Activated CD4-positive, CD25-positive, alpha-beta regulatory T cell treated with anti-CD3 and anti-CD28 coated beads, Interleukin-2, amount 50 U/mL, for 72 hours (primary cell): ENCODE results near the gene PRPF38A.

Source experiments
- DNase-seq: peaks from one replicate; pipeline ENCODE4 v3.0.0; 2021

Gene PRPF38A

DNA sequence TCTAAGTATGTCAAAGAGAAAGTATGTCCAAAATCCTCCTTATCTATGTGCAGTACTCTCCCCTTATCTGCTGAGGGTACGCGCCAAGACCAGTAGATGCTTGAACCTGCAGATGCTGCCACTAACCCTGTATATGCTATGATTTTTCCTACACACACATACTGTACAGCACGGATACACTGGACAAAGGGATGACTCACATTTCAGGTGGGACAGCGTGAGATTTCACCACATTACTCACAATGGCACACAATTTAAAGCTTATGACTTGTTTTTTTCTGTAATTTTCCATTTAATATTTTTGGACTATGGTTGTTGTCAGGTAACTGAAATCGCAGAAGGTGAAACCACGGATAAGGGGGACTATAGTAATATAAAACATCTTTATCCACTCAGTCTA is 4.3 kb upstream of the PRPF38A start:
- DNase-seq = no peak

- no peak for DNase-seq
Observed at GRCh38 chr1:52402860-52403240, 1.6 kb upstream of the PRPF38A start.

DNA sequence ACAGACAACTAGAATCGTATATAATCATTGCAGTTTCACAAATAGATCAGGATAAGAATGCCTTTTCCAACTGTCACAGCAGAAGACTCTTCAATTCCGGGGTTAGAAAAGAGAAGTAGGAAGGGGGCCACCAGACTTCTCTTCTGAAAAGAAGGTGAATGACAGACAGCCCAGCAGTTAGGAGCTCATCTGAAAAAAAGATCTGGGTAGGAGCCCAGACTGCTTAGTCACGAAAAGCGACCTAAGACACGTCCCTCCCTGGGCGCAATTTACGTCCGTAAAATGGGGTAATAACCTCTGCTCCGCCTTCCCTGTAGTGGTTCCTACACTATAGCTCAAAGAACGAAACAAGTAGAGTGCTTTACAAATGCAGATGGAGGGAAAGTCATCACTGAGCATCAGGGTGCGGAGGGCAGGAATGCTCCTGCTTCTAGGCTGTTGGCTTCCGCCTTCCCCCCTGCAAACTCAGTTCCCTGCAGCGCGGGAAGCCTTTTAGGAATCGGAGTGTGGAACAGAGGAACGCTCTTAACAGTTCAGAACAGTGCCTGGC is 761 bp upstream of the PRPF38A start:
- no peak for DNase-seq

- DNase-seq = no peak
Observed at GRCh38 chr1:52404975-52405338, 555 bp downstream of the PRPF38A start.

GRCh38 chr1:52413410-52413989 is 9.1 kb downstream of the PRPF38A start:
- DNase-seq = no peak

DNA sequence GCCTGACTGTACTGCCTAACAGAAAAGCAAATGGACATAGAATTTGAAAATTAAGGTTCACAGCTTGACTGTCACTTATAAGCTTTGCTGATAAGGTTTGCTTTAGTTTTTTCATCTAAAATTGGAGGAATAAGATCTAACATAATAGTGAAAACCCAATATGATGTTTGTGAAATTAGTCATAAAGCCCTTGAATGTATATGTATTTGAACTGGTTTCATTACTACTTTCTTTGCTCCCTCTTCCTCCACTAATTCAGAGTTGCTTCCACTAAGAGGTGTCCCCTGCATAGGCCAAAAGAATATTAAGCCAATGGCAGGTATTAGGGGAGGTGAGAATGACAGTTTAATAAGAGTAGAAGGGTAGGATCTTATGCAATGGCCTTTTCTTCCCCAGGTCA is 10.5 kb downstream of the PRPF38A start:
- no peak for DNase-seq

DNA sequence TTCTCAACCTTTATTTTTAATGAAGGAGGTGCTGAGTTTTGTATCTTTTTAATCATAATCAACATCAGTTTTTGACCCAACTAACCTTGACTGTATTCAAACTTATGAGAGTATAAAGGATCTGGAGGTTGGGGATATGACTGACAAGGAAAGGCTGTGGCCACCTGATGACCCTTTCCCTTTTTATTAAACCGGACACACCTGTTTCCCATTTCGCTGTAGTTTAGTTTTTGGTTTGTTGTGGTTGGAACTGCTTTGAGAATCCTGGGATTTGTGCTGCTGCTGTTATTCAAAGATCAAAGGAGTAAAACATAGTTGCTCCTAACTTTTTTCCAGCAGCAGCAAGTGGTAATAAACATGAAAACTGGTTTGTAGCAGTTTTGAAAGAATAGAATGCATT is 12.4 kb downstream of the PRPF38A start:
- no peak for DNase-seq

GRCh38 chr1:52420713-52421112 is 16.3 kb downstream of the PRPF38A start:
- no peak for DNase-seq

DNA sequence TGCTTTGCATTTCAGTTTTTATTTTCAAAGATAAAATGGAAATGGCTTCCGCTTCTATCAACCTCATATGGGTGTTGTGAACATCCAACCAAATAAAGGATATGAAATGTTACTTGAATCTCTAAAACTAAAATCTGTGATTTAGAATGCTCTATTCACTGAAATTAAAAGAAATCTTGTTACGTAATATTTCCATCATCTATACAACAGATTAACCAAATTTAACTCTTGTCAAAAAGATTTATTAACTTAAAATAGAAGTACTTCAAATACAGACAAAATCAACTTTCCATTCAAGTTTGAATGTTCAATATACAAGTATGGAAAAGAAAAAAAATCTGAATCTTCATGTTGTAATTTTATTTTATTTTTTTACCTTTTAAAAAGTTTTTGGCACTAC is 18.7 kb downstream of the PRPF38A start:
- no peak for DNase-seq

DNA sequence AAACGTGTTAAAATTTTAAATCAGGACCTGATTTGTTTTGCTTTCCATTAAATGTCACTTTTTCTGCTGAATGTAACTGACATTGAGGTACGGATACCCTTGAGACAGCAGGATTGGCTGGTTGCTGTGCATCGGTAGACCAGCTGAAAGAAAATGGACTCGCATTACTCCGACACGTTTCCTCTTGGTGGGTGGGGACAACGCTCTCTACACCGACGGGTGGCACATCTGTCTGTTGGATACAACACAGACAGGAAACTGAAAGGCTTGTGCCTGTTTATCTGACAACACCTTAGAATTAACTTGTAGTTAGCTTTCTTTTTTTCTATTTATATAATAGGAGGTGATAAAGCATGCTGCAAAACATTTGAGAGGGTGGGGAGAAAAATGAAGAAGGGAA is 19.4 kb downstream of the PRPF38A start:
- peak; percentile 48 for DNase-seq

- no peak for DNase-seq
Observed at GRCh38 chr1:52424231-52424636, 19.8 kb downstream of the PRPF38A start.

DNA sequence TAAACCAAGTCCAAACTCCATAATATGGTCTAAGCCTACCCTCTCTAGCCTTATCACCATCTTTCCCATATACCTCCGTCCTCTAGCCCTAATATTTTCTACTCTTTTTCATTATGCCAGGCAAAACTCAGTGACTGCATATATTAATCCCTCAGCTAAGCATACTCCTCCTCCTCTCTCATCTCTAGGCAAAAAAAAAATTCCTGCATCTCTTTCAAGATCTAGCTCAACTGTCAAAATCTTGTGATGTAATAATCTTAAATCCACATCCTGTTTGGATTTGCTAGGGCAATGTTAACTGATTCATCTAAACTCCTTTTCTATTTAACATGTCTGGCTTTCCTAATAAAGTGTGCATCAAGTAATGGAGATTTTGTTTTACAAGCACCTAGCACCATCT is 20.4 kb downstream of the PRPF38A start:
- no peak for DNase-seq

GRCh38 chr1:52426371-52426770 is 22.0 kb downstream of the PRPF38A start:
- DNase-seq = no peak

- no peak for DNase-seq
Observed at GRCh38 chr1:52427152-52427551, 22.8 kb downstream of the PRPF38A start.

DNA sequence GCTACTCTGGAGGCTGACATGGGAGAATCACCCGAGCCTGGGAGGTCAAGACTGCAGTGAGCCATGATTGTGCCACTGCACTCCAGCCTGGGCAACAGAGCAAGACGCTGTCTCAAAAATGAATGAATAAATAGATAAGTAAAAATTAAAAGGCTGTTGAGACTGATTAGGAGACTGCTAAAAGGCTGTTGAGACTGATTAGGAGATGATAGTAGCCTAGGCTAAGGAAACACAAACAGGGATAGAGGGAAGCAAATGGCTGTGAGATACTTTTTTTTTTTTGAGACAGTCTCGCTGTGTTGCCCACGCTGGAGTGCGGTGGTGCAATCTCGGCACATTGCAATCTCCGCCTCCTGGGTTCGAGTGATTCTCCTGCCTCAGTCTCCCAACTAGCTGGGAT is 28.4 kb downstream of the PRPF38A start:
- DNase-seq = no peak

DNA sequence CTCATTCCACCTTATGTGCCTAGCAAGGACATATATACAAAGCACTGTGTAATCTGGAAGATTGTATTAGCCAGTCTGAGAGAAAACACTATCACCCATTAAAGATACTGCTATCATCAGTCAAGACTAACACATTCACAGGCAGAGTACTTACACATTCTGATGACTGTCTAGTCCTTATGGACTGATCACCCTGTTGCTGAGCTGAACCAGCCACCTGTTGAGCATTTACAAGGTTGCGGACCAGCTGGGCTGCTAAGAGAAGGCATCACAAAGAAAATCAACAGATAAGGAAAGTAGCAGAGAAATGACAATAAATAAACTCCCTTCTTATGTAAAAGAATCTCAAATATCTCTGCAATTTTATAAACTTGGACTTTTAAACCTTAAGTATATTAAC is 30.8 kb downstream of the PRPF38A start:
- DNase-seq = no peak

DNA sequence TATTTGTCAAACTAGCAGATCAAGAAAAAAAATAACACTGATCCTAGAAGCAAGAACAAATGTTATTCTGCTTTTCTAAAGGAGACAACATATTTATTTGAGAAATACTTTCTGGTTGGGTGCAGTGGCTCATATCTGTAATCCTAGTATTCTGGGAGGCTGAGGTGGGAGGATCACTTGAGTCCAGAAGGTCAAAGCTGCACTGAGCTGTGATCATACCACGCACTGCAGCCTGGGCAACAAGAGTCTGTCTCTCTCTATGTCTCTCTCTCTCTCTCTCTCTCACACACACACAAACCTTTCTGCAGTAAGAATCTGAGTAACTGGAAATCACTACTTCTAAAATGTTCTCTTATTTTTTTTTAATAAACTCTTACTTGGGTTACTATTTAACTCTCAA is 31.2 kb downstream of the PRPF38A start:
- DNase-seq = no peak

DNA sequence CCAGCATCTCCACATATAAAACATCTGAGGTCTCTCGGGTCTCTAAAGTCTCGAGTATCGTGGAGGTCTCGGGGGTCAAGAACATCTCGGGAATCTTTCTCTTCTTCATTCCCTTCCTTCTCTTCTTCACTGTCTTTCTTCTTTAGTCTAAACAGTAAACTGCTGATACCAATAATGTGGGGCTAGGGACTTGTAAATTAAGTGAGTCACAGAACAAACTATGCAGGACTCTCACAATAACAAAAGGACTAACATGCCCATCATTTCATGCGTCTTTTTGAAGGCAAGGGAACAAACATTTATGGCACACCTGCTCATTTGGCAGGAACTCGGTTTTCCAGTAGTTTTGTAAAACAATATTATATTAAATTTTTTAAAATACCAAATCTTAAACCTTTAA is 32.4 kb downstream of the PRPF38A start:
- no peak for DNase-seq

DNA sequence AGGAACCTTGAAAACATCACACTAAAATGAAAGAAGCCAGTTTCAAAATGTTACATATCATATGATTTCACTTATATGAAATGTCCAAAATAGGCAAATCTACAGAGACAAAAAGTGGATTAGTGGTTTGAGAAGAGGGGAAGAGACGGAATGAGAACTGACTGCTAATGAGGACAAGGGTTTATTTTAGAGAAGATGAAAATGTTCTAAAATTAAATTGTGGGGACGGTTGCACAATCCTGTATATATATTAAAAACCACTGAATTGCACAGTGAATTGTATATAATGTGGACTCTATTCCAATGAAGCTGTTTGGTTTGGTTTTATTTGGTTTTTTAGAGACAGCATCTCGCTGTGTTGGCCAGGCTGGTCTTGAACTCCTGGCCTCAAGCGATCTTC is 35.6 kb downstream of the PRPF38A start:
- no peak for DNase-seq

DNA sequence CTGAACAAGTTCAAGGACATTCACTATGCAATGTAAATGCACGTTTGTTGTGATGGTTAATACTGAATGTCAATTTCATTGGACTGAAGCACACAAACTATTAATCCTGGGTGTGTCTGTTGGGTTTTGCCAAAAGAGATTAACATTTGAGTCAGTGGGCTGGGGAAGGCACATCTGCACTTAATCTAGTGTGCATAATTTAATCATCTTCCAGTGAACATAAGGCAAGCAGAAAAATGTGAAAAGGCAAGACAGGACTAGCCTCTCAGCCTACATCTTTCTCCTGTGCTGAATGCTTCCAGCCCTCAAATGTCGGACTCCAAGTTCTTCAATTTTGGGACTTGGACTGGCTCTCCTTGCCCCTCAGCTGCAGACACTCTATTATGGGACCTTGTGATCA is 40.1 kb downstream of the PRPF38A start:
- DNase-seq = no peak

DNA sequence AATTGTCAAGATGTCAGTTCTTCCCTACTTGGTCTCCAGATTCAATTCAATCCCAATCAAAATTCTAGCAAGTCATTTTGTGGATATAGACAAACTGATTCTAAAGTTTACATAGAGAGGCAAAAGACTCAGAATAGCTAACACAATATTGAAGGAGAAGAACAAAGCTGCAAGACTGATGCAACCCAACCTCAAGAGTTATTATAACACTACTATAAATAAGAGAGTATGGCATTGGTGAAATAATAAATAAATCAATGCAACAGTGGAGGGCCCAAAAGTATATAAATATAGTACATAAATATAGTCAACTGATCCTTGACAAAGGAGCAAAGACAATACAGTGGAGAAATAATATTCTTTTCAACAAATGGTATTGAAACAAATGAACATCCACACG is 49.7 kb downstream of the PRPF38A start:
- DNase-seq = no peak

GRCh38 chr1:52454779-52455178 is 50.4 kb downstream of the PRPF38A start:
- no peak for DNase-seq

DNA sequence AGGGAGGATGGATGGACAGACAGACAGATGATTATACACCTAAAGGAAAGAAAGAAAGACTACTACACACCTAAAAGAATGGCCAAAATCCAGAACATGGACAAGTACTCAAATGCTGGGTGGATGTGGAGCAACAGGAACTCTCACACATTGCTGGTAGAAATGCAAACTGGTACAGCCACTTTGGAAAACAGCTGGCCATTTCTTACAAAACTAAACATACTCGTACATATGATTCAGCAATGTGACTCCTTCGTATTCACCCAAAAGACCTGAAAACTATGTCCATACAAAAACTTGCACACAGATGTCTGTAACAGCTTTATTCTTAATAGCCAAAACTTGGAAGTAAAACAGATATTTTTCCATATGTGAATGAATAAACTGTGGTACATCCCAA is 51.3 kb downstream of the PRPF38A start:
- DNase-seq = no peak

GRCh38 chr1:52460694-52461093 is 56.3 kb downstream of the PRPF38A start:
- no peak for DNase-seq

GRCh38 chr1:52461821-52462220 is 57.4 kb downstream of the PRPF38A start:
- no peak for DNase-seq

DNA sequence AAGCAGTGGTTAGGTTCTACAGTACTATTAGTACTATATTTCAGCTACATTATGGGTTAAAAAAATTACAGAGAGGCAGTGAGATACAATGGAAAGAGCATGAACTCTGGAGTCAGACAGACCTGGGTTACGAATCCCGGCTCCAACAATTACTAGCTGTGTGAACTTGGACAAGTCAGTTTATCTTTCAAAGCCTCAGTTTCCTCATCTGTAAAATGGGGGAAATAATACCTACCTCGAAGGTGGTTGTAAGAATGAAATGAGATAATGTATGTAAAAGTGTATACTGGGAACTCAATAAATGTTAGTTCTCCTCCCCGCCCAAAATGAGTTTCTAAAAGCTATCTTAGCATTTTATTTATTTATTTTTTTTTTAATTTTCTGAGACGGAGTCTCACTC is 59.5 kb downstream of the PRPF38A start:
- DNase-seq = no peak
